ENCODE data around the gene HOXD8. TPM values are rescaled to one million over a fixed set of nuclear protein-coding genes. Genes with fewer than 3 reads are reported as not detected.

Gene HOXD8
- total and polyA plus RNA-seq, 9 of the 15 experiments (the other 6 are each of a cell fraction or from before 2014, with no cell fraction given), result 0.04 to 0.15 TPM; not detected in 7

DNA sequence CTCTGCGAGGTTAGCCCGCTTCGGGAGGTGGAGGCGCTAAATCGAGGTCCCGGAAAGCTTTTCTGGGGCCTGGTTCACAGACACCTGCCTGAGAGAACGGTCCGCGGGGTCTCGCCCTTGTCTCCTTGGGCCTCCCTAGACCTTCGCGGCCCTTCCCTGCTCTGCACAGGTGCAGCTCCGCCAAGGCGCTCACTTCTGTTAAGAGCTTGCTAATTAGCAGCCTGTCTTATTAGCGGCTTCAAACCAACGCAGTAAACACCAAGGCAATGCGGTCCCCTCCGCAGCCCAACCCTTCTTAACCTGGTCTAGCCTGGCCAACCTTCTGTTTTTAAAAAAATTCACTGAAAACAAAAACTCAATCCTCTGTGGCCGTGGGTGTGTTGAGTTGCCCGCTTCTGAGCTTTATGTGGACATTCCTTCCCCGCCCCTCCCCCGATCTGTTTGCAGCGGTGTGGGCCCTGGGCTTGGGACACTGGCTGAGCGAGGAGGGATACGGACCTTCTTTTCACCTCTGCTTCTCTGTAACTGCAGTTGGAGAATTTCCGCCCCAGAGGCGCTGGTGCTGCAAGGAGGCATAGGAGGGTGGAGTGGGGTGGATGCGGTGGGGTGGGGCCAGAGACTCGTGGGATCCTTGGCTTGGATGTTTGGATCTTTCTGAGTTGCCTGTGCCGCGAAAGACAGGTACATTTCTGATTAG lies 18.4 kb downstream of the HOXD8 start:
- H3K9me1 ChIP-seq (ENCODE audit: control insufficient read depth, insufficient read depth, low read length), result no peaks in the 10 kb centered on the region
- no peaks in the 10 kb centered on the region for H3K9me3 ChIP-seq (replicated peaks; ENCODE audit: control insufficient read depth, insufficient read depth, low read depth, low read length)
- DNase-seq (ENCODE audit: extremely low read depth in 1 of 4, low spot score in 3 of 4) (no peak), ATAC-seq (no peak; the same call in 2 of the 3 replicates), FAIRE-seq (no peak)
- H3K27me3 ChIP-seq (ENCODE audit: control insufficient read depth in 2 of 2, insufficient read depth in 2 of 2, low read length in 2 of 2), result peaks cover 64 to 67% of the 10 kb centered on the region in 2 experiments
- CTCF ChIA-PET (ENCODE audit: low intra/inter-chr PET ratio), result interaction anchor here (0.6 to 1.0 kb wide), 2 partner anchors 203 to 1611 kb away, joined by 3 read pairs; no protein-coding TSS in a partner anchor
- WGBS (ENCODE audit: insufficient coverage, low coverage, missing lambda C conversion rate), result 2% methylated on average over 28 of the region's 31 CpGs
- no peak for TF ChIP-seq DIDO1 (tag; IDR thresholded peaks at IDR 0.05; ENCODE audit: low read depth)
- H4K20me1 ChIP-seq (replicated peaks; ENCODE audit: control insufficient read depth, insufficient read depth, low read length), result no peaks in the 10 kb centered on the region; the same call in 1 of the 2 replicates
- no peak overlapping the region for H3K4me3 ChIP-seq
- in situ Hi-C loops (cut with MboI) (loop anchor here (25.0 kb wide), 2 partner anchors 664 to 1614 kb away; no protein-coding TSS in a partner anchor), intact Hi-C loops (cut with micrococcal nuclease) (loop anchor here (10.0 kb wide), 2 partner anchors 227 to 1607 kb away; no protein-coding TSS in a partner anchor)
- no peak overlapping the region for H3K27ac ChIP-seq (ENCODE audit: extremely low read depth, low read depth, low read length)
- H2AFZ ChIP-seq (ENCODE audit: low read depth, low read length), result no peak overlapping the region
- no peak overlapping the region for H3K9ac ChIP-seq (ENCODE audit: insufficient read depth in 1 of 2, low read depth in 2 of 2, low read length in 2 of 2)
- H3K79me2 ChIP-seq (ENCODE audit: control insufficient read depth, insufficient read depth, low read length), result no peaks in the 10 kb centered on the region
- H3K4me2 ChIP-seq (ENCODE audit: insufficient read depth, low read length), result no peak overlapping the region
- BruUV-seq (replicated peaks), result no TSS peak
- peaks cover 0 to 10% of the 10 kb centered on the region in 2 experiments; a peak in 1 of 5 replicates for H3K4me1 ChIP-seq (replicated peaks in 1 of 2; ENCODE audit: control insufficient read depth in 2 of 2, insufficient read depth in 2 of 2, low read length in 2 of 2)
- no peaks in the 10 kb centered on the region for H3K36me3 ChIP-seq (ENCODE audit: control insufficient read depth, insufficient read depth, low read length)
- POLR2A ChIA-PET, result interaction anchor here (0.6 kb wide), 1 partner anchor 575 kb away, joined by 3 read pairs; no protein-coding TSS in a partner anchor

DNA sequence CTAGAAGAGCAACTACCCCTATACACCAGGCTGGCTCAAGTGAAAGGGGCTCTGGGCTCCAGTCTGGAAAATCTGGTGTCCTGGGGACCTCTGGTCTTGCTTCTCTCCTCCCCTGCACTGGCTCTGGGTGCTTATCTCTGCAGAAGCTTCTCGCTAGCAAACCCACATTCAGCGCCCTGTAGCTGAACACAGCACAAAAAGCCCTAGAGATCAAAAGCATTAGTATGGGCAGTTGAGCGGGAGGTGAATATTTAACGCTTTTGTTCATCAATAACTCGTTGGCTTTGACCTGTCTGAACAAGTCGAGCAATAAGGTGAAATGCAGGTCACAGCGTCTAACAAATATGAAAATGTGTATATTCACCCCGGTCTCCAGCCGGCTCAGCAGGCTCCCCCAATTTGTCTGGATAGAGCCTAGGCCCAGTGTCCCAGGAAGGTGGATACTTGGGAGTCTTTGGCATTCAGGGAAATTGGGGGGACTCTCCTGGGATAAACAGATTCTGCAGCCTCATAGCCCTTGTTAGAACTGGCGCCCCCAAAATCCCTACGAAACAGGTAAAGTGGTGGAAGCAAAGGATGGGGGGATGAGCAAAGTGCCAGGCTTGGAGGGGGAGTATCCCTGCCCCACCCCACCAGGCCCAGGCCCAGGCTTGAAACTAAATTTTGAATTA lies 19.4 kb downstream of the HOXD8 start:
- no peak overlapping the region for H3K4me3 ChIP-seq
- H3K27me3 ChIP-seq (ENCODE audit: control insufficient read depth in 2 of 2, insufficient read depth in 2 of 2, low read length in 2 of 2), result peaks cover 63 to 69% of the 10 kb centered on the region in 2 experiments
- intact Hi-C loops (cut with micrococcal nuclease) (loop anchor here (10.0 kb wide), 2 partner anchors 226 to 1606 kb away; no protein-coding TSS in a partner anchor), in situ Hi-C loops (cut with MboI) (loop anchor here (25.0 kb wide), 2 partner anchors 663 to 1613 kb away; no protein-coding TSS in a partner anchor)
- no peaks in the 10 kb centered on the region for H3K9me1 ChIP-seq (ENCODE audit: control insufficient read depth, insufficient read depth, low read length)
- ChIA-PET POLR2A (no interaction called here), CTCF (ENCODE audit: low intra/inter-chr PET ratio) (interaction anchor here (1.0 kb wide), 1 partner anchor 1610 kb away, joined by 3 read pairs; no protein-coding TSS in a partner anchor)
- TF ChIP-seq HLTF (IDR thresholded peaks at IDR 0.05), result no peak
- no peak for TF ChIP-seq ZNF586 (CRISPR knock-in tag; conservative IDR thresholded peaks at IDR 0.05)
- no peak for TF ChIP-seq EGR1 (conservative IDR thresholded peaks at IDR 0.05)
- TF ChIP-seq ZNF431 (CRISPR knock-in tag; IDR thresholded peaks at IDR 0.05), result no peak
- H3K36me3 ChIP-seq (ENCODE audit: control insufficient read depth, insufficient read depth, low read length), result no peaks in the 10 kb centered on the region
- no peak overlapping the region for H2AFZ ChIP-seq (ENCODE audit: low read depth, low read length)
- peaks cover 0 to 10% of the 10 kb centered on the region in 2 experiments; a peak in 1 of 5 replicates for H3K4me1 ChIP-seq (replicated peaks in 1 of 2; ENCODE audit: control insufficient read depth in 2 of 2, insufficient read depth in 2 of 2, low read length in 2 of 2)
- no peak; the same call in 2 of the 3 replicates for ATAC-seq
- under 1% methylated on average over 11 of the region's 11 CpGs for WGBS (ENCODE audit: insufficient coverage, low coverage, missing lambda C conversion rate)
- no peaks in the 10 kb centered on the region; the same call in 1 of the 2 replicates for H4K20me1 ChIP-seq (replicated peaks; ENCODE audit: control insufficient read depth, insufficient read depth, low read length)
- no peak for FAIRE-seq
- no TSS peak for BruUV-seq (replicated peaks)
- H3K4me2 ChIP-seq (ENCODE audit: insufficient read depth, low read length), result no peak overlapping the region
- H3K27ac ChIP-seq (ENCODE audit: extremely low read depth, low read depth, low read length), result no peak overlapping the region
- no peaks in the 10 kb centered on the region for H3K79me2 ChIP-seq (ENCODE audit: control insufficient read depth, insufficient read depth, low read length)
- H3K9ac ChIP-seq (ENCODE audit: insufficient read depth in 1 of 2, low read depth in 2 of 2, low read length in 2 of 2), result no peak overlapping the region
- no peak for DNase-seq (ENCODE audit: extremely low read depth in 1 of 4, low spot score in 3 of 4)
- no peaks in the 10 kb centered on the region for H3K9me3 ChIP-seq (replicated peaks; ENCODE audit: control insufficient read depth, insufficient read depth, low read depth, low read length)

All from K562 (cell line).